ENCODE results near the gene BMPER.

BMPER gene

DNA sequence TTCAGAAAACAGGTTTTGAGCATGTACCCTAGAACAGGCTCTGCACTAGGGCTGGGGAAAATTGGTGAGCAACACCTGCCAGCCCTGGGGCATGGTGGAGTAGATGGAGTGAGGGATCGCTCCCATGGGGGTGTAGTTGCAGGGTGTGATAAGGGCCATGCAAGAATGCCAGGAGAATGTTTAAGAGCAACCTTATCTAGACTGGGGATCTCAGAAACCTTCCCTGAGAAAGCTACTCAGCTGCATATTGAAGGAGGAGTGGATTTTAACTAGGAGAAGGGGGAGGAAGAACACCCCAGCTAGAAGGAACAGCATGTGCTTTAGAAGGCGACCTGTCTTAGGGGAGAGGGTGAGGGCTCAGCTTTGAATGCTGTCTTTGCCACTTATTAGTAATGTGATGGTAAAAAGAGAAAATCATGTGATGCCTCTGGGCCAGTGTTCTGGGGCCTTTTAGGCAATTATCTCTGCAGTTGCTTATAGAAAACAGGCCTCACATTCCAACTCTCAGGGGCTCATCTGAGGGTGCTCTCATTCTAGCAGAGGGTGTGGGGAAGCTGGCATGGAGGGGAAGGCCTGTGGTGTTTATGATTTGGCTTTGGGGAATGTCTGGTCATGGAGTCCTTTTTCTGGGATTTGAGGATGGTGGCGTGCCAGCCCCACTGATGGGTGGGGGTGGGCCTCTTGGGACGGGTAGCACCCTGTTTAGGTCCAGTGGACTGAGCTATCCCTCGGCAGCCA lies 225.4 kb downstream of the BMPER start:
- in situ Hi-C loops (cut with MboI; ENCODE audit: low sequenced_read_pairs), result no loop called here

DNA sequence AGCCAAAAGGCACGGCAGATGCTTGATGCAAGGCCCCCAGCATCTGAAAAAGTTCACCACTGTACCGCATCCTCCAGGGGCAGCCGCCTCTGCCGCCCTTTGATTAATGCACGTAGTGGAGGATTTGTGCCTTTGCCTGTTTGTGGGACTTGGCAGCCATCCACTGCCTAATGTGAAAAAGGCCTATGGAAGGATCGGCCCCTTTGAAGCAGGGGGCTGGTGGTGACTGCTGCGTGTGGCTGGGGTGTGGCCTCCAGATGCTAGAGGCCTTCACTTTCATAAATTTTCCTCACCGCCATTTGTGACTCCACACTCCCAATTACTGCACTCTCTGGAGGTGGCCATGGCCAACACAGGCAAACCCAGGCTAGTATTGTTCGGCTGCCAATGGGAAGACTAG lies 226.0 kb downstream of the BMPER start:
- in situ Hi-C loops (cut with MboI; ENCODE audit: low sequenced_read_pairs), result no loop called here

DNA sequence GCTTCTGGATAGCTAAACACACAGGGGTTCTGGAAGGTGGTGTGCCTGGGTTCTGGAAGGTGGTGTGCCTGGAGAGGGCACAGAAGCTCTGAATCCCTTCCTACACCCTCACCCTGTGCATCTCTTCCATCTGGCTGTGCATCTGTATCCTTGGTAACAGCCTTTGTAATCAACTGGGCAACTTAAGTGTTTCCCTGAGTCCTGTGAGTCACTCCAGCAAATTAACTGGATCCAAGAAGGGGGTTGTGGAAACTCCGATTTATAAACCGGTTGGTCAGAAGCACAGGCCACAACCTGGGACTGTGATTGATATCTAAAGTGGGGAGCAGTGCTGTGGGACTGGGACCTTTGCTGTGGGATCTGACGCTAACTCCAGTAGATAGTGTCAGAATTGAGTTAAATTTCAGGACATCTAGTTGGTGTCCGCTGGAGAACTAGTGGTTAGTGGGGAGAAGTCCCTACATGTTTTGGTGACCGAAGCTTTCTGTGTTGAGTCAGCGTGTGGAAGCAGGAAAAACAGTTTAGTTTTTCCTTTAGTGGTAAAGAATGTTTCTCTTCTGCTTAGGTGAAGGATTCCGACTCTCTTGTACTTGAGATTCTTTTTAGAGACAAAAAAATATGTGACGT lies 228.1 kb downstream of the BMPER start:
- in situ Hi-C loops (cut with MboI; ENCODE audit: low sequenced_read_pairs), result no loop called here

DNA sequence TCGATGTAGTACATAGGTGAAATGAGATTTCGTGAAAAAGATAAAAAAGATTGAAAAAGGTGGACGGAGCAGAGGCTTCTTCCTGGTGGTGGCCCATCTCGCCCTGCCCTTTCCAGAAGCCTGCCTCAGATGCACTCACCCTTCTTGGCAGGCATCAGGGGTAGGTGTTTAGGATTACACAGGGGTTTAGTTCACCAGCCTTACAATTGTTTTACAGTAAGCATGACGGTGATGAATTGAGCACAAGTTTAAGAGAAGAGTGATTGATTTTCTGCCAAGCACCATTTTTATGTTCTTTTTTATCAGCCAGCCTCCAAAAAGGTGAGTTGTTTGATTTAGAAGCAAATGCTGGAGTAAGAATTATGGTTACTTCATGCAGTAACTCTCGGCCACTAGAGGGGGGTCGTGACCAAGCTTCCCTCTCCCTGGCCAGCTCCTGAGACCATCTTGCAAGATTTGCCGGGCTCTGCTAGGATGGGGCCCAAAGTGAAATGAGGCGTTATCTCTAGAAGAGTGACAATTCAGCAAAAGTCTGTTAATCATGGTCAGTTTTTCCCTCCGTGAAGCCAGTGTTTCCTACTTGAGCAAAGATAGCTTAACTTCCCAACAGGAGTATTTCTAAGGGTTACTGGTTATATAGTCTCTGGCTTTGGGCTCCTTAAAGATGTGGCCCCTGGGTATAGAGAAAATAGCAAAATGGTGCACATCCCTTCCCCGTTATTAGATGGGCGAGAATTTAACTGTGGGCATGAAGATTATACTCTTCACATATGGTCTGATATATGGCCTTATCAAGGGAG lies 228.8 kb downstream of the BMPER start:
- in situ Hi-C loops (cut with MboI; ENCODE audit: low sequenced_read_pairs), result no loop called here

DNA sequence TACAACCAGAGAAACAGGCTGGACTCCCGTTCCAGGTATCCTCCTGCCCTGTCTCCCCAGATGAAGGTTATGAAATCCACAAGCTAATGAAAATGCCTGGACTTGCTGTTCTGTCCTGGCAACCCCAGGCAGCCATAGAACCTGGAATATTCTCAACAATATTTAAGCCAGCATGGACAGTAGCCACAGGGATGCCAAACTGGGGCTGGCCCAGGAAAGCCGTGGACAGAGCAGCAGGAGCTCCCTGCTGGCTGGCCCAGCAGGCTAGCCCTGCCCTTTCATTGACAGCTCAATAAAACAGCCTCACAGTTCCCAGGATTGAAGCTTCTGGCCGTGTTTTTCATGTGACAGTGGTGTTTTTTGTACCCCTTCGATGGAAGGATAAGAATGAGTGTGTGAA lies 230.6 kb downstream of the BMPER start:
- in situ Hi-C loops (cut with MboI; ENCODE audit: low sequenced_read_pairs), result no loop called here

DNA sequence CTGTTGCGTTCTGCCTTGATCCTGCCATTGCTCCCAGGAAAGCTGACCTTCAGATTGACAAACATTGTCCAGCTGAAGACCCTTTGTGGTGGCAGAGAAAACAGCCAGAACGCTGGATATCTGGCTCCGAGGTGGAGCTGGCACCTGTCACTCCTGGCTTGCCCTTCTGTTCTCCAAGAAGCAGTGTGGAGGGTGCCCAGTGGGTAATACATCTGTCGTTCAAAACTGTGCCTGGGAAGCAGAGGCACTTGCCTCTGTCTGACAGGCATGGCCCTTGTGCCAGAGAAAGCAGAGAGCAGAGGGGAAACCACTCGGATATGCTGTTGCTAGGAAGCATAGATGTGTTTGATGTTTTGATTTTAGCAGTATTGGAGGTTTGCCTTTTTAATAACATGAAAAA lies 231.4 kb downstream of the BMPER start:
- in situ Hi-C loops (cut with MboI; ENCODE audit: low sequenced_read_pairs), result no loop called here

DNA sequence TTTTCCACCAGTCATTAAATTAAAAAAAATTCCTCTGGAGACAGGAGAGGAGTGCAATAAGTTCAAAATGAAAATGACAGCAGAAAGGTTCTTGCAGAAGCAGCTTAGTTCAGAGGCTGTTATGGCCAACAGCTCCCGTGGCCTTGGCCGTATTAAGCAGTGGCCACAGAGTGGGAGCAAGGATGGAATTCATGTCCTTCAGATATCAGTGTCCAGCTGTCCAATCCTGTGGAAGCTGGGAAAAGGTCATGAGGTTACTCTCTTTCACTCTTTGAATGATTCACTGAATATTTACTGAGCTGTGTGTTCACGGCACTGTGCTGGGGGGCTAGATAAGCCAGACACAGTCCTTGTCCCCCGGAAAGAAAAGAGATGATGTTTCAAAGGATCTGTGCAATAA lies 231.8 kb downstream of the BMPER start:
- in situ Hi-C loops (cut with MboI; ENCODE audit: low sequenced_read_pairs), result no loop called here

DNA sequence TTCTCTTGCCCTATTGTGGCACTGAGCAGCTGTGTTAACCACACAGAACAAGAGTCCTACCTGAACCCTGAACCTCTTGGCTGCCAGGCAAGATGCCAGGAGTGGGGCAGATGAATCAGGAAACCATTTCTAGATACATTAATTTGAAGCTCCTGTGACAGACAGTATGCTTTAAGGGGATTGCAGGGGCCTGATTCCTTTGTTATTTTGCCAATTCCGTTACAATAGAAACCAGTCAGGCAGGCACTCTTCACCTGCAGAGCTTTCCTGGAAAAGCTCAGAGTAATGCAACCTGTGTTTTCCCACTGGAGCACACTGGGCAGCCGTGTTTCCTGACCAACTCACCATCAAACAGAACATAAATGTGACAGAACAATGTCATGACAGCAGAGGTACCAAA lies 233.1 kb downstream of the BMPER start:
- in situ Hi-C loops (cut with MboI; ENCODE audit: low sequenced_read_pairs), result no loop called here

DNA sequence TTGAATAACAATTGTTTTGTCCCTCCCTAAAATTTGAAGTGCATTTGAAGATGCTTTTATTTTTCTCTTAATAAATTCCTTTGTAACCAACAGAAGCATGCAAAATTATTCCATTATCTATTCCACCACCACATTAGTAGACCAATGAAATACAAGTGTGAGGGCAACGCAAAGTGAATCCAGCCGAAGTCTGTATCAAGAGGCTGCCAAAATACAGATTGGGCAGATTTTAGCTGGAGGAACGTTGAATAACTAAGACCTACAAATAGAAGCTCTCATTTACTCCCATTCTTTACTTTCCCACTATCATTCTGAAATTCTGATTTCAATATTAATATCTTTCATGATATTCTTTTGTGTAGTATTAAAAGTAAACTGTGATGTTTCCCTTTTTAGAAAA lies 233.7 kb downstream of the BMPER start:
- in situ Hi-C loops (cut with MboI; ENCODE audit: low sequenced_read_pairs), result no loop called here

DNA sequence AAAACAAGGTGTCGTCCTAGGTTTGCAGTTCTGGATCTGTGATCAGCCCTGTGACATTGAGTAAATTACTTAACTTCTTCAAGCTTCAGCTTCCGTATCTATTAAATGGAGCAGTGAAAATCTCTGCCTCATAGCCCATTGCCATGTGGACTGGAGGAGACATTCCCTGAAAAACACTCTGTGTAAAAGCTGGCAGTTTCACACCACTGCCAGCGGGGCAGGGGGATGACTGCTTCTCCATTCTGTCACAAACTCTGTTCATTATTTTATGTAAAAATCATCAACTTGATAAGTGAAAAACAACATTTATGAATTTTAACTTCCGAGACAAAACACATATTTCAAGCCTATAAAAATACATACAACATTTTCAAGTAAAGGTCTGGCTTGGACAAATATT lies 234.7 kb downstream of the BMPER start:
- in situ Hi-C loops (cut with MboI; ENCODE audit: low sequenced_read_pairs), result no loop called here

DNA sequence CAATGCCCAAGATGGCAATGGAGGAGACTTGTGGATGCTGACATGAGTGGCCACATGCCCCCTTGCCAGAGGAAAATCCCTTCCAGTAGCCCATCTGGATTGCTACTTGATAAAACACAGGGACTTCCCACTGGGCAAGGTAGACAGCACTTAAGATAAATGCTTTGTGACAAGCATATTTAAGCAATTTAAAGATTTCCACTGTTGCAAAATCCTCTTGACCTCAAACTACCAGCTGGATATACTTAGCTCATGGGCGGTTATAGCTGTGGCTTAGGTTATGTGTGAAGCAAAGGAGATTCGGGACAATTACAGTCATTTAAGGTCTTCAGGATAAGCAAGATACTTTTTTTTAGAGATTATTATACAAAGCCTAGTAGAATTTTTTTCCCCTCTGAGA lies 238.1 kb downstream of the BMPER start:
- in situ Hi-C loops (cut with MboI; ENCODE audit: low sequenced_read_pairs), result no loop called here

DNA sequence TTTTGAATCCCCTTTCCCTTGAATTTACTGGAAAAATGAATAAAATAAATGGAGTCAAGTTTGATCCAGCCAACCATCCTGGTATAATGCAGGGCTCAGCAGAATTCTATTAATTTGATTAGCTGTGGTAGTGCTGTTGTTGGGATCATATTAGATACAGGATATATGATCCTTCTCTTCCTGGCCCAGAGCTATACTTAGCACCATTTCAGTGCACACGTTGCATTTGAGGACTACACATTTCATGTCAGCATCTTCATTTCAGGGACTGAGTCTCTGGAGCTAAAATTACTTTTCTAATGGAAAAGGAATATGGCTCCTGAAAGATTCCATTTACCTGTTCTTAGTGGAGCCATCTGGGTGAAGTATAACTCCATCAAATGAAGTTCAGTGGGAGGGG lies 240.3 kb downstream of the BMPER start:
- in situ Hi-C loops (cut with MboI; ENCODE audit: low sequenced_read_pairs), result no loop called here

DNA sequence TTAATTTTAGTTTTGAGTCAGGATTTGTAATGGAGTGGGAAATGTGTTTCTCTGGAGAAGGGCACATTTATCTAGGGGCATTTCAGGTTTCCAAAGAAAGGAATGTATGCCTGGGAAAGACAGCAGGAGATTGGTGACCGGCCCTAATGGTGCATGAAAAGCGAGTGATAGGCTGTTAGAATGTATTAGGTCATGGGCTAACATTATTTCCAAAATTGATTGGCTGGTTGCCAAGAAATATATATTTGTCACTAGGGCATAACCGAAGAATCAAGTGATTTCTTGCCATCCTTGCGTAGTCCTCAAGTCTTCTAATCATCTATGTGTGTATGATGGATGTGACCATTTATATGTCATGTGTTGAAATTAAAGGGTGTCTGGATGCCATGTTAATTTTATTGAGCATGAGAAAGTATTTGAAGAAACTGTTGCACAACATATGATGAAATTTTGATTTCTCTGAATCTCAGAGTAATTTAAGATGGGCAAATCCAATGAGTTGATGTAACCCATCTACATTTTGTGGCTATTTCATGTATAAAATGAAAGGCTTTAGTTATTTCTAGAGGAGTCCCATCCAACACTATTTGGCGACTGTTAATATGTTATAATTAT lies 248.4 kb downstream of the BMPER start:
- in situ Hi-C loops (cut with MboI; ENCODE audit: low sequenced_read_pairs), result no loop called here

DNA sequence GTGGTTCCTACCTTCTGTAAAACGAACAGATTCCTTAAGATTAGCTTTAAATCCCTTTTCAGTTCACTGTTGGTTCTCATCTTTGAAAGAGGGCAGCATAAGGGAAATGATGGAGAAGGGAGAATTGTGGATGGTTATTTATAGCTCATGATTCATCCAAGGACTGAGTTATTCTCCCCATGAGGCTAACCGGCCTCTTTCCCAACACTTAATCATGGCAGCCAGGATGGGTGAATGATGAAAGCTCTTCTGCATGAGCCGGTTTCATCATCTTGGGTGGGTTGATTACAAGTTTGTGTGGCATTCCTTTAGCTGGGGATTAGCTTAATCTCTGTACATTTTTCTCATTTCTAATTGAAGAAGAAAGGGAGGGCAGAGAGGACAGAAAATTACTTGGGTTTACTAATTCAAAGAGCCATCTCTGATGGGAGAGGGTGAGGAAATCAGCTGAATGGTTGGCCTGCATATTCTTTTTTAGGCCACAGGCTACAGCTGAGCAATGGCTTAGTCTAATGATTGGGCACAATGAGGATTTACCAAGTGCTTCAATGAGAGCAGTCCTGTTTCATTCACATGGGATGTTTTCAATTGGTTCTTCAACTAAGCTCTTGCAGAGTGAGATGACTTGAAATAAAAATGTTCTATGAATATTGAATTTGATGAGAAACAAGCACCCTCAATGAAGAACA lies 250.0 kb downstream of the BMPER start:
- in situ Hi-C loops (cut with MboI; ENCODE audit: low sequenced_read_pairs), result no loop called here

DNA sequence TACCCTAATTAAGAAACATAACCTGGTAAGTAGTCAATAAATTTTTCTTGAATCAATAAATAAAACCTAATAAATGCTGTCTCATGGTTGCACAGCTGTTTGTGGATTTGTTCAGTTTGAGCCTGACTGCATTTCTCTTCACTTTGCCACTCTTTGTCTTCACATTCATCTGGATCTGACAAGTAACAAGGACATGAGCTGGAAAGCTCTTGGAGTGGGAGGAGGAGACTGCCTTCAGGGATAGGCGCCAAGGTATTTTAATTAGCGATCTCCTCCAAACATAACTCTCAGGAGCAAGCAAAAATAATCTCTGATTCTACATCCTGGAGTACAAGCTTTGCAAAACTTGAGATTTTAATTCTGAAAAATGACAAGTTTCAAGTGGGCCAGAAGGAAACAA lies 251.0 kb downstream of the BMPER start:
- in situ Hi-C loops (cut with MboI; ENCODE audit: low sequenced_read_pairs), result no loop called here

DNA sequence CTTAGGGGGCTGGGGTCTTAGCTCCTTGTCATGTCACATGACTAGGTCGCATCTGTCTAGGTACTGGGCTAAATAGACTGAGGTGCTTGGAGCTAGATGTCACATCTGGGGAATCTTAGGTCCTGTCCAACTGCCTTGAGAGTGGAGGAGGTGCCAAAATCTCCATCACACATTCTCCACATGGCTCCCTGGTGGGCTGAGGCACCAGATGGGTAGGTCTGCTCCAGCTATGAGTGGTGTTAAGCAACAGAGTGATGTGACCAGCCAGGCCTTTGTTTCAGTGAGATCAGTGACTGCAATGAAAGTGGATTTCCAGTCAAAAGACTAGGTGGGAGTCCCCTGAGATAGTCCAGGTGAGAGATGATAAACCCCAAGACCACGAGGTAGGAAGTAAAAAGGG lies 251.8 kb downstream of the BMPER start:
- in situ Hi-C loops (cut with MboI; ENCODE audit: low sequenced_read_pairs), result no loop called here

DNA sequence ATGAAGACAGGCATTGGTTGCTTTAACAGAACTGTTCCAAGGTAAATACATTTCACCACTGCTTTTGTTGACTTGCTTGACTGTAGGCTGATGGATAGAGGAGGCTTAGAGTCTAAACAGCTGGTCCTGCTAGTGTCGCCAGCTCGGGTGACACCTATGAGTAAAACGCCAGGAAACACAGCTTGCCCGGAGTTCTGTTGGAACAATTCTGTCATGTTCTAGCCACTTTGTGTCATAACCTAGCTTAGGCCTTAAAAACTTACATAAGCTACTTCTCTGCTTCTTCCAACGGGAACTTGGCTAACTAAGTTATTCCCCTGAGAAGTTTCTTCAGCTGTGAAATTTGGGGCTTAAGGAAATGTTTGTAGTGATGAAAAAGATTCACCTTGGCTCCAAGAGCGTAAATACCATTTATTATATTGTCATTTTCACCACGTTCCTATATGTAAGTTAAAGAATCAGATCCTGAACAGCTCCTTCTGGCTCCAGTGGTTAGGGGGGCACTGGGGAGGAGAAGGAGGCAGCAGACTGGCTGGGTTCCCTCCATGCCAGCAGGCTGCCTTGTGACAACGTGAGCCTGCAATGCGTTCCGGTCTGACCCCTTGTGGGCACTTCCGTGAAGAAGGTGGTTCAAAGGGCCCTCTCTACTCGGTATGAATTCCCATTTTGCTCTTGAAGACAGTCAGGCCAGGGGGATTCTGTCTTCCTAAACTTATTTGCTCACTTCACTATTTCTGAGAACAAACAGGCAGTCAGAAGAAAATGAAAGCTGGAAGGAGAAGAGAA lies 253.2 kb downstream of the BMPER start:
- in situ Hi-C loops (cut with MboI; ENCODE audit: low sequenced_read_pairs), result no loop called here

DNA sequence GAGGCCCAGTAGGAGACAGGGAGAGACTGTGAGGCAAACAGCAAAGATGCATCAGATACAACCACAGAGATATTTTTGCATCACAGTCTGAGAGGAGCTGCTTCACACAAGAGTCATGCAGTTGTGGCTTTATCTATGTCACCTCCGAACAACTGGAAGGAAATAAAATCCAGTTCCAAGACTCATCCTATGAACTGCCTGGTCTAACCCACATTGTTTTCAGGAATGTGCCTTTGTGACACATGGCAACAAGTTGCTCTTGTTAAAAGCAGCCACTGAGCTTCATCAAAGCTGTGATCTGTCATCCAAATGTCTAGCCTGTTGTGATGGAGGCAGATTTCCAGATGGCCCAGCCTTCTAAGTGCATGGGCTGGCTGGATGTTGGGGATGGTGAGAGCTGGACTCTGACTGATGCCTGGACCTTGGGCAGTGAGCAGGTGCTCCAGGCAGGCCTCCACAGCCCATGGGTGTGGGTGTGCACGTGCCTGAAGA lies 255.0 kb downstream of the BMPER start:
- in situ Hi-C loops (cut with MboI; ENCODE audit: low sequenced_read_pairs), result no loop called here

DNA sequence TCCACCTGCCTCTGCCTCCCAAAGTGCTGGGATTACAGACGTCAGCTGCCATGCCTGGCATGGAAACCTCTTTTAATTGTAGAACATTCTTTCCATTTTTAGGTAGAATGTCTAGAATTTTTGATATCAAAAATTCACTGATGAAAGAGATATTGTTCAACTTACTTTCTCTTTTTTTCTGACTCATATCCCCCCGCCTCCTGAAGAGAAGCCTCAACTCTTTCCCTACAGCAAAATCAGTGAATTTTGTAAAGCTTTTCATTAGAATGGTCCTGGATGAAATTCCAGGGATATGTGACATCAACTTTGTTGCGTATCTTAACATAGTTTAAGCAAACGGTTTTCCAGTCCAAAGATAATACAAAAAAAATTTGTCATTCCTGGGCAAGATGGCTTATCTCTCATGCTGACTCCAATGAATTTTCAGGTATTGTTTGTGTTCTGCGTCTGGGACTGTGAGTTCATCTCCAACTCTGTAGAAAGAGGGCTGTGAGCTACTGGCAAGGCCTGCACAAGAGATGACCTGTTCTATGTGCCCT lies 256.8 kb downstream of the BMPER start:
- in situ Hi-C loops (cut with MboI; ENCODE audit: low sequenced_read_pairs), result no loop called here

DNA sequence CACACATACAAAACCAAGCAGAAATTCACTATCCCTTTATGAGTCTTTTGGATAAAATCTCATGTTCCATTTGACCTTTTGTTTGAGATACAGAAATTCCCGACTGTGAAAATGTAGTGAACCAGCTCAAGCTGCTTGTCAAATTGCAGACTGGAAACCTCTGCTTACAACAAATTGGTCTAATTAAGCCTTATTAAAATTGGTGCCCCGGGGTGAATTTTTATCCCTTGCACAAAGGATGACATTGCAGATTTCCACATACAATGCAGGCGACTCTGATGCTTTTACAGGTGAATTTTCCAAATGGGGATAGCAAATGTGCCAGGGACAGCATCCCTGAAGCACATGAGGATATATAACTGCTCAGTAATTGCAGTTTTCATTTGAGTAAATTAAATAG lies 257.3 kb downstream of the BMPER start:
- in situ Hi-C loops (cut with MboI; ENCODE audit: low sequenced_read_pairs), result no loop called here
